NCI-H2171 treated with DMSO at 0.1 percent for 48 hours (cell line): Measurements from ENCODE around the gene SUMF2.
A peak's percentile ranks its signal among the peaks of the same experiment; 100 is the strongest.
"Not testable (repeated sequence)": the region's sequence is repeated elsewhere in the genome, so short reads cannot be mapped to it uniquely, and the experiment has no call there.

Source experiments
- DNase-seq: peaks from one replicate; lab custom pipeline; 2025; lab: John Stamatoyannopoulos, UW

Gene SUMF2

GRCh38 chr7:56106108-56107073, 42.3 kb downstream of the SUMF2 start, which contains the start of gene CHCHD2:
Gene CHCHD2 (minus strand): TSS chr7:56106476. CDS start chr7:56106413, 63 bp downstream.
- DNase-seq = peak; percentile 99

GRCh38 chr7:56107954-56108258, 43.8 kb downstream of the SUMF2 start:
- no peak for DNase-seq

- no peak for DNase-seq
Measured at GRCh38 chr7:56110611-56111010, 46.5 kb downstream of the SUMF2 start.

- DNase-seq = not testable (repeated sequence)
Measured at GRCh38 chr7:56112244-56112643, 48.2 kb downstream of the SUMF2 start.

- DNase-seq = no peak
Measured at GRCh38 chr7:56115852-56116538, 51.9 kb downstream of the SUMF2 start, which contains the start of gene NUPR2. Gene NUPR2 (minus strand): TSS chr7:56116417. CDS start chr7:56116314, 103 bp downstream.

- no peak for DNase-seq
Measured at GRCh38 chr7:56121440-56121839, 57.4 kb downstream of the SUMF2 start.

- no peak for DNase-seq
Measured at GRCh38 chr7:56124981-56125380, 60.9 kb downstream of the SUMF2 start.

GRCh38 chr7:56125831-56126230, 61.7 kb downstream of the SUMF2 start:
- no peak for DNase-seq

GRCh38 chr7:56127241-56127975, 63.3 kb downstream of the SUMF2 start:
- DNase-seq = no peak
